ENCODE measurements around the gene C10orf71. TPM values are rescaled to one million over a fixed set of nuclear protein-coding genes. Genes with fewer than 3 reads are reported as not detected.
A peak's percentile ranks its signal among the peaks of the same experiment; 100 is the strongest.

C10orf71 gene
- total and polyA plus RNA-seq, 4 donors: not detected

- peak in 1 of 3 donors; percentile 2 for DNase-seq
- Histone ChIP-seq H3K9me3 (ENCODE audit: control insufficient read depth in 4 of 4, insufficient read depth in 3 of 4, low read length in 3 of 4) (peaks cover 0 to 2% (median 0%) of the 10 kb centered on the region in 4 donors), H3K4me3 (no peak overlapping the region), H3K27ac (ENCODE audit: low read depth in 1 of 2, low read length in 1 of 2) (no peak overlapping the region), H3K4me1 (ENCODE audit: control insufficient read depth in 5 of 5, insufficient read depth in 5 of 5, low read length in 5 of 5) (peaks cover 0 to 10% (median 5%) of the 10 kb centered on the region in 5 donors), H3K9ac (ENCODE audit: insufficient read depth in 1 of 2, low read length in 2 of 2) (no peak overlapping the region), H3K36me3 (ENCODE audit: control insufficient read depth in 4 of 4, insufficient read depth in 4 of 4, low read length in 4 of 4) (no peaks in the 10 kb centered on the region), H3K27me3 (ENCODE audit: control insufficient read depth in 3 of 3, insufficient read depth in 3 of 3, low read length in 2 of 3) (no peaks in the 10 kb centered on the region)
- TF ChIP-seq CTCF (IDR thresholded peaks at IDR 0.05; ENCODE audit: control extremely low read depth, extremely low read depth): no peak
- no peak for ATAC-seq (ENCODE audit: insufficient read depth, low FRiP score)
- WGBS, 2 donors: 82 to 90% methylated on average over 11 of the region's 11 CpGs
Measured at GRCh38 chr10:49361735-49362568, 63.0 kb downstream of the C10orf71 start.

- ATAC-seq (ENCODE audit: insufficient read depth, low FRiP score): no peak
- Histone ChIP-seq H3K9ac (ENCODE audit: insufficient read depth in 1 of 2, low read length in 2 of 2) (no peak overlapping the region), H3K27me3 (ENCODE audit: control insufficient read depth in 3 of 3, insufficient read depth in 3 of 3, low read length in 2 of 3) (peaks cover 0 to 4% (median 0%) of the 10 kb centered on the region in 3 donors), H3K9me3 (ENCODE audit: control insufficient read depth in 4 of 4, insufficient read depth in 3 of 4, low read length in 3 of 4) (peaks cover 0 to 2% (median 0%) of the 10 kb centered on the region in 4 donors), H3K27ac (ENCODE audit: low read depth in 1 of 2, low read length in 1 of 2) (peak overlapping the region in 1 of 2 donors; percentile 36), H3K4me1 (ENCODE audit: control insufficient read depth in 5 of 5, insufficient read depth in 5 of 5, low read length in 5 of 5) (peaks cover 0 to 10% (median 5%) of the 10 kb centered on the region in 5 donors), H3K36me3 (ENCODE audit: control insufficient read depth in 4 of 4, insufficient read depth in 4 of 4, low read length in 4 of 4) (no peaks in the 10 kb centered on the region), H3K4me3 (no peak overlapping the region)
- TF ChIP-seq CTCF (IDR thresholded peaks at IDR 0.05; ENCODE audit: control extremely low read depth, extremely low read depth): no peak
- WGBS, 2 donors: 71 to 77% methylated on average over 10 of the region's 10 CpGs
- DNase-seq: peak in 1 of 3 donors; percentile 2
Measured at GRCh38 chr10:49362596-49363260, 63.8 kb downstream of the C10orf71 start.

- Histone ChIP-seq H3K27me3 (ENCODE audit: control insufficient read depth in 3 of 3, insufficient read depth in 3 of 3, low read length in 2 of 3) (peaks cover 0 to 4% (median 0%) of the 10 kb centered on the region in 3 donors), H3K4me1 (ENCODE audit: control insufficient read depth in 5 of 5, insufficient read depth in 5 of 5, low read length in 5 of 5) (peaks cover 0 to 10% (median 5%) of the 10 kb centered on the region in 5 donors), H3K27ac (ENCODE audit: low read depth in 1 of 2, low read length in 1 of 2) (no peak overlapping the region), H3K4me3 (no peak overlapping the region), H3K9me3 (ENCODE audit: control insufficient read depth in 4 of 4, insufficient read depth in 3 of 4, low read length in 3 of 4) (peaks cover 0 to 2% (median 0%) of the 10 kb centered on the region in 4 donors), H3K36me3 (ENCODE audit: control insufficient read depth in 4 of 4, insufficient read depth in 4 of 4, low read length in 4 of 4) (no peaks in the 10 kb centered on the region), H3K9ac (ENCODE audit: insufficient read depth in 1 of 2, low read length in 2 of 2) (no peak overlapping the region)
- no peak for ATAC-seq (ENCODE audit: insufficient read depth, low FRiP score)
- 86 to 91% methylated on average over 8 of the region's 8 CpGs for WGBS, 2 donors
- TF ChIP-seq CTCF (IDR thresholded peaks at IDR 0.05; ENCODE audit: control extremely low read depth, extremely low read depth): no peak
- no peak for DNase-seq
Measured at GRCh38 chr10:49363309-49364031, 64.5 kb downstream of the C10orf71 start.
